Measurements from ENCODE around the gene ASB4. TPM values are rescaled to one million over a fixed set of nuclear protein-coding genes. Genes with fewer than 3 reads are reported as not detected.

Gene ASB4
- total RNA-seq, 2 experiments from 2014 or later: not detected

- Mint-ChIP-seq H3K9me3 (no peaks in the 10 kb centered on the region), H3K4me3 (no peak overlapping the region), H3K4me1 (ENCODE audit: low read depth) (no peaks in the 10 kb centered on the region), H3K27ac (no peak overlapping the region), H3K27me3 (peaks cover 6% of the 10 kb centered on the region), H3K36me3 (ENCODE audit: low read depth) (no peaks in the 10 kb centered on the region)
- DNase-seq (no peak), ATAC-seq (no peak)
- intact Hi-C loops (cut with micrococcal nuclease): no loop called here
- ChIA-PET CTCF (interaction anchor here (1.1 to 1.2 kb wide), 2 partner anchors 33 to 142 kb away, joined by 3 to 4 read pairs; no protein-coding TSS in a partner anchor), POLR2A (no interaction called here)
- no peak for TF ChIP-seq CTCF (IDR thresholded peaks at IDR 0.05)
Measured at GRCh38 chr7:95544171-95544570, 58.4 kb downstream of the ASB4 start.

GRCh38 chr7:95545007-95545615 lies 59.4 kb downstream of the ASB4 start:
- CTCF ChIA-PET: interaction anchor here (0.7 to 1.1 kb wide), 2 partner anchors 12 to 141 kb away, joined by 3 read pairs; no protein-coding TSS in a partner anchor
- no peak overlapping the region for H3K27ac Mint-ChIP-seq
- intact Hi-C loops (cut with micrococcal nuclease): no loop called here

GRCh38 chr7:95545673-95546072 lies 59.9 kb downstream of the ASB4 start:
- ChIA-PET POLR2A (no interaction called here), CTCF (interaction anchor here (1.0 to 1.5 kb wide), 2 partner anchors 34 to 141 kb away, joined by 3 to 5 read pairs; no protein-coding TSS in a partner anchor)
- Mint-ChIP-seq H3K36me3 (ENCODE audit: low read depth) (no peaks in the 10 kb centered on the region), H3K4me3 (no peak overlapping the region), H3K4me1 (ENCODE audit: low read depth) (no peaks in the 10 kb centered on the region), H3K9me3 (no peaks in the 10 kb centered on the region), H3K27ac (no peak overlapping the region), H3K27me3 (peaks cover 6% of the 10 kb centered on the region)
- intact Hi-C loops (cut with micrococcal nuclease): no loop called here
- ATAC-seq (no peak), DNase-seq (no peak)
- no peak for TF ChIP-seq CTCF (IDR thresholded peaks at IDR 0.05)

More at GRCh38 chr7:95545007-95545615, 59.4 kb downstream of the ASB4 start:
- no peak for TF ChIP-seq CTCF (IDR thresholded peaks at IDR 0.05)
- Mint-ChIP-seq H3K9me3 (no peaks in the 10 kb centered on the region), H3K27me3 (peaks cover 6% of the 10 kb centered on the region), H3K36me3 (ENCODE audit: low read depth) (no peaks in the 10 kb centered on the region), H3K4me3 (no peak overlapping the region), H3K4me1 (ENCODE audit: low read depth) (no peaks in the 10 kb centered on the region)
- ATAC-seq (no peak), DNase-seq (no peak)
- POLR2A ChIA-PET: no interaction called here

- CTCF ChIA-PET: interaction anchor here (1.0 to 1.5 kb wide), 2 partner anchors 35 to 140 kb away, joined by 3 to 5 read pairs; no protein-coding TSS in a partner anchor
- POLR2A ChIA-PET: no interaction called here
Measured at GRCh38 chr7:95546647-95547046, 60.9 kb downstream of the ASB4 start.

More at GRCh38 chr7:95546647-95547046, 60.9 kb downstream of the ASB4 start:
- no peak for TF ChIP-seq CTCF (IDR thresholded peaks at IDR 0.05)
- H3K4me3 Mint-ChIP-seq: no peak overlapping the region
- no peaks in the 10 kb centered on the region for H3K36me3 Mint-ChIP-seq (ENCODE audit: low read depth)
- no peaks in the 10 kb centered on the region for H3K9me3 Mint-ChIP-seq
- H3K27me3 Mint-ChIP-seq: peaks cover 5% of the 10 kb centered on the region
- DNase-seq (no peak), ATAC-seq (no peak)
- no peak overlapping the region for H3K27ac Mint-ChIP-seq
- intact Hi-C loops (cut with micrococcal nuclease): no loop called here
- no peaks in the 10 kb centered on the region for H3K4me1 Mint-ChIP-seq (ENCODE audit: low read depth)

All from activated CD8-positive, alpha-beta T cell treated with anti-CD3 and anti-CD28 coated beads for 36 hours (primary cell).